ENCODE results near the gene ATP10B. TPM values are rescaled to one million over a fixed set of nuclear protein-coding genes. Genes with fewer than 3 reads are reported as not detected.

The ATP10B gene
- total and polyA plus RNA-seq, 10 of the 15 experiments (the other 5 are each of a cell fraction or from before 2014, with no cell fraction given): not detected

DNA sequence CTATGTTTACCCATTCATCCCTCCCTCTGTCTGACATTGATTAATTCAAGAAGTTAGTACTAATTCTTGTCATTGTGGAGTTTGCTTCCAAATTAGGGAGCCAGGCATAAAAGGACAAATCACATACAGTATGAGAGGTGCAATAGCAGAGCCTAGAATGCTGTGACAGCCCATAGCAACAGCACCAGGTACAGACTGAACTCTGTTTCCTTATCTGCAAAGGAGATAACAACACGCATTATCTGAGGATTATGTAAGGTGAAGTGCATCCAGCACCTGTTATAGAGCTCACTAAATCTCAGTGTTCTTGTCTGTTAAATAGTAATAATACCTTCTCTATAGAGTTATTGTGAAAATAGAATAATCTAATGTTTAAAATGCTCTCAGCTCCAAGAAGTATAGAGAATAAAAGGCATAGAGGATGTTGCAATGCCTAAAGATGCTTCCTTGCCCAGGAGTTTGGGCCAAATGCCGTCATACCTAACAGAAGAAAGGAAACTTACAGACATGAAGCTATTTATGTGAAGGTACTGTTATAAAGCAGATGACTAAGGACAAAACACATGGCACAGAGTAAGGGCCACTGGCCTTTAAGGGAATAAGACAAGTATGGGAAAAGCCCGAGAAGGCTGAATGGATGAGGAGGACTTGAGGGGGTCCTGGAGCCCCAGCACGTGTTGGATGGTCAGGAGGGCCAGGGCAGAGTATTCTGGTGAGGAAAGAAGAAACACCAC lies 214.5 kb downstream of the ATP10B start:
- ATAC-seq (no peak), FAIRE-seq (no peak), DNase-seq (ENCODE audit: low read depth, low spot score) (no peak)
- ChIA-PET CTCF (interaction anchor here (1.3 kb wide), 1 partner anchor 199 kb away, joined by 3 read pairs; no protein-coding TSS in a partner anchor), RAD21 (ENCODE audit: unreplicated experiment) (interaction anchor here (1.0 kb wide), 1 partner anchor 15 kb away, joined by 3 read pairs; no protein-coding TSS in a partner anchor), SMC1A (ENCODE audit: uncharacterized antibody, unreplicated experiment) (interaction anchor here (1.6 kb wide), 2 partner anchors 13 to 73 kb away, joined by 3 to 5 read pairs; no protein-coding TSS in a partner anchor), POLR2A (no interaction called here)
- TF ChIP-seq ZBED1 (IDR thresholded peaks at IDR 0.05; ENCODE audit: borderline replicate concordance) (no peak), RB1 (IDR thresholded peaks at IDR 0.05; ENCODE audit: borderline replicate concordance) (no peak), RUNX3 (IDR thresholded peaks at IDR 0.05; ENCODE audit: low read length) (no peak), SUPT20H (IDR thresholded peaks at IDR 0.05; ENCODE audit: borderline replicate concordance, control insufficient read depth, low read depth, low read length) (no peak), TCF3 (IDR thresholded peaks at IDR 0.05; ENCODE audit: borderline replicate concordance, insufficient read depth, low read depth, low read length) (no peak), NFYB (IDR thresholded peaks at IDR 0.05; ENCODE audit: insufficient read depth, low read depth, low read length) (no peak), NRF1 (conservative IDR thresholded peaks at IDR 0.05; ENCODE audit: low read depth, low read length) (no peak), PML (IDR thresholded peaks at IDR 0.05; ENCODE audit: low read length) (no peak)
- TF ChIP-seq, protein P1, sequence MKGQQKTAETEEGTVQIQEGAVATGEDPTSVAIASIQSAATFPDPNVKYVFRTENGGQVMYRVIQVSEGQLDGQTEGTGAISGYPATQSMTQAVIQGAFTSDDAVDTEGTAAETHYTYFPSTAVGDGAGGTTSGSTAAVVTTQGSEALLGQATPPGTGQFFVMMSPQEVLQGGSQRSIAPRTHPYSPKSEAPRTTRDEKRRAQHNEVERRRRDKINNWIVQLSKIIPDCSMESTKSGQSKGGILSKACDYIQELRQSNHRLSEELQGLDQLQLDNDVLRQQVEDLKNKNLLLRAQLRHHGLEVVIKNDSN (IDR thresholded peaks at IDR 0.05; ENCODE audit: borderline replicate concordance, extremely low read length, insufficient read depth, low read depth, low read length): no peak
- TF ChIP-seq, protein P2, sequence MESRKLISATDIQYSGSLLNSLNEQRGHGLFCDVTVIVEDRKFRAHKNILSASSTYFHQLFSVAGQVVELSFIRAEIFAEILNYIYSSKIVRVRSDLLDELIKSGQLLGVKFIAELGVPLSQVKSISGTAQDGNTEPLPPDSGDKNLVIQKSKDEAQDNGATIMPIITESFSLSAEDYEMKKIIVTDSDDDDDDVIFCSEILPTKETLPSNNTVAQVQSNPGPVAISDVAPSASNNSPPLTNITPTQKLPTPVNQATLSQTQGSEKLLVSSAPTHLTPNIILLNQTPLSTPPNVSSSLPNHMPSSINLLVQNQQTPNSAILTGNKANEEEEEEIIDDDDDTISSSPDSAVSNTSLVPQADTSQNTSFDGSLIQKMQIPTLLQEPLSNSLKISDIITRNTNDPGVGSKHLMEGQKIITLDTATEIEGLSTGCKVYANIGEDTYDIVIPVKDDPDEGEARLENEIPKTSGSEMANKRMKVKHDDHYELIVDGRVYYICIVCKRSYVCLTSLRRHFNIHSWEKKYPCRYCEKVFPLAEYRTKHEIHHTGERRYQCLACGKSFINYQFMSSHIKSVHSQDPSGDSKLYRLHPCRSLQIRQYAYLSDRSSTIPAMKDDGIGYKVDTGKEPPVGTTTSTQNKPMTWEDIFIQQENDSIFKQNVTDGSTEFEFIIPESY (IDR thresholded peaks at IDR 0.05): no peak
- in situ Hi-C loops (cut with MboI): no loop called here
- Histone ChIP-seq H3K27ac (ENCODE audit: control insufficient read depth, insufficient read depth) (no peak overlapping the region), H3K9ac (ENCODE audit: control insufficient read depth, insufficient read depth, low read length) (no peak overlapping the region), H3K9me3 (replicated peaks; ENCODE audit: control insufficient read depth, insufficient read depth, low read length) (no peaks in the 10 kb centered on the region), H3K27me3 (replicated peaks in 1 of 2; ENCODE audit: control insufficient read depth in 2 of 2, insufficient read depth in 2 of 2, low read length in 1 of 2) (no peaks in the 10 kb centered on the region), H3K4me3 (no peak overlapping the region), H3K79me2 (ENCODE audit: control insufficient read depth, insufficient read depth, low read length) (no peaks in the 10 kb centered on the region), H4K20me1 (ENCODE audit: control insufficient read depth, insufficient read depth) (no peaks in the 10 kb centered on the region), H3K4me2 (ENCODE audit: control insufficient read depth, insufficient read depth) (no peak overlapping the region), H3K4me1 (ENCODE audit: control insufficient read depth, insufficient read depth, low read length) (no peaks in the 10 kb centered on the region), H2AFZ (ENCODE audit: control insufficient read depth, low read depth, low read length) (no peak overlapping the region), H3K36me3 (ENCODE audit: control insufficient read depth in 2 of 2, insufficient read depth in 2 of 2, low read length in 1 of 2) (no peaks in the 10 kb centered on the region)
- intact Hi-C loops (cut with micrococcal nuclease; ENCODE audit: unreplicated experiment): no loop called here
- 36% methylated on average over 4 of the region's 4 CpGs for WGBS (ENCODE audit: insufficient coverage, insufficient replicate concordance, low lambda C conversion rate, missing lambda C conversion rate)
- no TSS peak for BruUV-seq (replicated peaks)

Data from GM12878 (cell line).